OCI-LY7 (cell line): ENCODE measurements around the gene MAML3. TPM values are rescaled to one million over a fixed set of nuclear protein-coding genes. Genes with fewer than 3 reads are reported as not detected.

ENCODE experiments used
- BruUV-seq: library from RNA; stranded (reverse); fragments of 400-500 nt; replicated peaks from 2 replicates; lab custom pipeline; 2021; lab: Mats Ljungman, UMichigan
- CTCF ChIA-PET: fragments of 300-600 bp; sonication (Branson Sonifier 250); formaldehyde crosslinking; loops from one replicate; lab custom pipeline; 2022; ENCODE audit warnings: antibody characterized with exemption; ENCODE audit not compliant: unreplicated experiment; lab: Charles Lee
- POLR2A ChIA-PET: fragments of 300-600 bp; sonication (Branson Sonifier 250); formaldehyde crosslinking; loops from one replicate; lab custom pipeline; 2022; ENCODE audit warnings: antibody characterized with exemption; lab: Charles Lee
- DNase-seq: peaks from one replicate; pipeline ENCODE4 v3.0.0-alpha.2; 2015; ENCODE audit warnings: low spot score
- H2AFZ ChIP-seq: fragments of 200-600 bp; sonication (generic), shearing (Covaris generic); 2 replicates; pipeline ENCODE4 v1.6.1; 2014; ENCODE audit warnings: mild to moderate bottlenecking, antibody characterized with exemption, low read length, moderate library complexity
- H3K27ac ChIP-seq: fragments of 200-600 bp; sonication (generic); 2 replicates; pipeline ENCODE4 v1.5.1; 2014; ENCODE audit warnings: mixed run types, low read depth, mild to moderate bottlenecking, moderate library complexity, low read length, inconsistent platforms; ENCODE audit not compliant: poor library complexity, severe bottlenecking
- H3K36me3 ChIP-seq: fragments of 200-600 bp; sonication (generic); 2 replicates; pipeline ENCODE4 v1.6.1; 2014; ENCODE audit warnings: mild to moderate bottlenecking, antibody characterized with exemption, low read length, moderate library complexity, mixed read lengths; ENCODE audit not compliant: insufficient read depth
- H3K4me1 ChIP-seq: fragments of 200-600 bp; sonication (generic); 2 replicates; pipeline ENCODE4 v1.5.1; 2014; ENCODE audit warnings: mild to moderate bottlenecking, low read length; ENCODE audit not compliant: insufficient read depth, poor library complexity, severe bottlenecking
- H3K4me2 ChIP-seq: fragments of 200-600 bp; sonication (generic); 2 replicates; pipeline ENCODE4 v1.6.1; 2014; ENCODE audit warnings: mild to moderate bottlenecking, low read length
- H3K4me3 ChIP-seq: fragments of 200-600 bp; sonication (generic); 2 replicates; pipeline ENCODE4 v1.5.1; 2014; ENCODE audit warnings: mild to moderate bottlenecking, low read depth, low read length; ENCODE audit not compliant: poor library complexity, severe bottlenecking
- H3K79me2 ChIP-seq: fragments of 200-600 bp; sonication (generic); 2 replicates; pipeline ENCODE4 v1.6.1; 2016; ENCODE audit warnings: low read depth, mild to moderate bottlenecking, low read length, moderate library complexity, mixed read lengths; ENCODE audit not compliant: insufficient read depth
- H3K9me2 ChIP-seq: fragments of 200-600 bp; sonication (generic); 2 replicates; pipeline ENCODE4 v1.6.1; 2016; ENCODE audit warnings: mild to moderate bottlenecking, low read length, mixed read lengths; ENCODE audit not compliant: insufficient read depth
- H3K9me3 ChIP-seq: fragments of 200-600 bp; sonication (generic); 2 replicates; pipeline ENCODE4 v1.6.1; 2014; ENCODE audit warnings: mild to moderate bottlenecking, mixed run types, low read length, mixed read lengths
- H4K20me1 ChIP-seq: fragments of 200-600 bp; sonication (generic); 2 replicates; pipeline ENCODE4 v1.6.1; 2014; ENCODE audit warnings: mild to moderate bottlenecking, antibody characterized with exemption, low read length, moderate library complexity, mixed read lengths; ENCODE audit not compliant: insufficient read depth
- EZH2phosphoT487 ChIP-seq: fragments of 200-600 bp; sonication (generic); IDR thresholded peaks from 2 replicates; pipeline ENCODE4 v1.6.1; 2018; ENCODE audit warnings: low read depth, borderline replicate concordance, mild to moderate bottlenecking, mixed run types, antibody characterized with exemption, low read length, moderate library complexity, mixed read lengths
- intact Hi-C: fragments of 100-400 bp; cut with micrococcal nuclease; formaldehyde crosslinking; loops from one replicate; pipeline ENCODE4 v1.10.0; 2022; ENCODE audit not compliant: unreplicated experiment
- total RNA-seq, 2 experiments: library from RNA; depleted of rRNA in 1 of 2; stranded (reverse); fragments of >200 nt in 1 of 2; shearing (Covaris generic) in 1 of 2; gene quantifications; 2 replicates each; pipeline ENCODE4 v1.2.3, GENCODE V29; 2014 to 2022
- TF ChIP-seq, protein P1 (sequence below): fragments of 200-600 bp; sonication (generic); conservative IDR thresholded peaks from 2 replicates; pipeline ENCODE4 v1.5.1; 2014; ENCODE audit warnings: mild to moderate bottlenecking, antibody characterized with exemption, low read length, moderate library complexity, mixed read lengths

MAML3 gene
- total RNA-seq, 2 experiments from 2014 or later, result 0.80 to 1.2 TPM

DNA sequence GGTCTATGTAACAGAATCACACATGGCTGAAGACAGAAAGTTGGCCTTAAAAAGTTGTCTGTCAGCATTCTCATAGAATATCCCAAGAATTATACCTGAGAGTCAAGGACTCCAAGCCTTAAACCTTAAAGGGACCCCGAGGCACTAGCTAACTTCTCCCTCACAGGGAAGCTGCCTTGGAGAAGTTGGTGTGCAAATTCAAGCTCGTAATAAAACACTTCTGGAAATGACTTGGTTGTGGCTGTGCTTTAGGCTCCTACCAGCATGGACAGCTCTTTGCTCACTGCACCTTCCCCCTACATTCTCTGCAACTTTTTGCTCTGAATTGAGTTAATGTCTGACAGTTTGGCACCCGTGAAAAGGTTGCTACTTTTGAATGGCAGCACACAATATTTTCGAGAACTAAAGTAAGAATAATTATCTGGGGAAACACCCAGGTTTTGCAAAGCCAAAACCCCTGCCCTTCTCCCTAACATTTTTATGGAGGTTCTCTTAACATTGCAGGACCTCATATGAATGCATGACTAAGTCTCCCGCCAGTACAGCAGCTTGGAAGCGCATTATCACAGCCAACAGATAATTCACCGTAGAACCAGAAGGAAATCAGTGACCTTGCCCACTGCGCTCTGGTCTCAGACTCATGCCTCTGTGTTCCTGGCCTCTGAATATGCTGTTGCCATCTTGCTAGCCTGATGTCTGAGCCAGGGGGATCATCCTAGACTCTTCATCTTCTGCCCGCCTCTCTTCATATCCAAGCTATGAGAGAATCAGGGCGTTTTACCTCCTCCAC, 397.4 kb downstream of the MAML3 start:
- DNase-seq, result no peak
- no TSS peak for BruUV-seq
- CTCF ChIA-PET, result no interaction called here
- H3K4me3 ChIP-seq, result no peak overlapping the region
- intact Hi-C loops, result no loop called here
- H3K36me3 ChIP-seq, result no peaks in the 10 kb centered on the region
- no peaks in the 10 kb centered on the region for H3K9me3 ChIP-seq
- POLR2A ChIA-PET, result interaction anchor here (0.7 kb wide), 1 partner anchor 536 kb away, joined by 3 read pairs; no protein-coding TSS in a partner anchor
- peaks cover 3% of the 10 kb centered on the region for H3K4me1 ChIP-seq
- H2AFZ ChIP-seq, result no peak overlapping the region
- no peak overlapping the region for H3K27ac ChIP-seq
- no peaks in the 10 kb centered on the region for H4K20me1 ChIP-seq
- no peaks in the 10 kb centered on the region for H3K79me2 ChIP-seq
- no peak for TF ChIP-seq EZH2phosphoT487
- TF ChIP-seq, protein P1, sequence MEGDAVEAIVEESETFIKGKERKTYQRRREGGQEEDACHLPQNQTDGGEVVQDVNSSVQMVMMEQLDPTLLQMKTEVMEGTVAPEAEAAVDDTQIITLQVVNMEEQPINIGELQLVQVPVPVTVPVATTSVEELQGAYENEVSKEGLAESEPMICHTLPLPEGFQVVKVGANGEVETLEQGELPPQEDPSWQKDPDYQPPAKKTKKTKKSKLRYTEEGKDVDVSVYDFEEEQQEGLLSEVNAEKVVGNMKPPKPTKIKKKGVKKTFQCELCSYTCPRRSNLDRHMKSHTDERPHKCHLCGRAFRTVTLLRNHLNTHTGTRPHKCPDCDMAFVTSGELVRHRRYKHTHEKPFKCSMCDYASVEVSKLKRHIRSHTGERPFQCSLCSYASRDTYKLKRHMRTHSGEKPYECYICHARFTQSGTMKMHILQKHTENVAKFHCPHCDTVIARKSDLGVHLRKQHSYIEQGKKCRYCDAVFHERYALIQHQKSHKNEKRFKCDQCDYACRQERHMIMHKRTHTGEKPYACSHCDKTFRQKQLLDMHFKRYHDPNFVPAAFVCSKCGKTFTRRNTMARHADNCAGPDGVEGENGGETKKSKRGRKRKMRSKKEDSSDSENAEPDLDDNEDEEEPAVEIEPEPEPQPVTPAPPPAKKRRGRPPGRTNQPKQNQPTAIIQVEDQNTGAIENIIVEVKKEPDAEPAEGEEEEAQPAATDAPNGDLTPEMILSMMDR, result no peak
- H3K4me2 ChIP-seq, result no peak overlapping the region
- H3K9me2 ChIP-seq, result no peaks in the 10 kb centered on the region

DNA sequence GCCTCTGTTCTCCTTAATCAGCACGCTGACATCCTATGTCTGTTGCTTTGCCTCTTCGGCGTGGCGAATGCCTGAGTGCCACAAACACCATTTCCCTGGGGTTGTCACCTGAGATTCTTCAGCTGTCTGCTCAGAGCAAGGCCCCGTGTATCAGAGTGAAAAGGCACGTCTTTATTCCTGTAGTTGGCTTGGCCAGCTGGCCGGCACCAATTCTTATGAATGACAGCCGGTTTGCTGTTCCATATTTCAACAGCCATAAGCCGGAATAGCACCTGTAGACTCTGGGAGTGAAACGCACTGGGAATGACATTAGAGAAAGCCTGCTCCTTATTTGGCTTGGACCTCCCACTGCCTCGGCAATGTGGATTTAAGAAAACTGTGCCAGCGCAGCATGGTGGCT, 399.0 kb downstream of the MAML3 start:
- CTCF ChIA-PET, result no interaction called here
- POLR2A ChIA-PET, result no interaction called here

DNA sequence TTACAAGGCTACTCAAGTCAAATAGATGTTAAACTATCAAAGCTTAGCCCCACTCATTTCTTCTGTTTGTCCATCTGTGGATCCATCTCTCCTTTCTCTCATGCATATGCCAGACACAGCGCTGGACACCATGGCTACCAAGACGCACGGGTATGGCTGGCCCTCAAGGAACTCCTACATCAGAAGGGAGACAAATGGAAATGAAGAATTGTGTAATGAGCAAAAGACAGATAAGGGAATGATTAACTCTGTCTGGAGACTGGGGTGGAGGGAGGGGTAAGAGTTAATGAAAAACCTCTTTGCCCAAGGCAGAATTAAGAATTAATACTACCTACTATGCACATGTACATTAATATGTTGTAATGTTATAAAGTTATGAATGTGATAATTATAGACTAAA, 400.3 kb downstream of the MAML3 start:
- Histone ChIP-seq H3K9me2 (no peaks in the 10 kb centered on the region), H3K4me3 (no peak overlapping the region), H3K4me2 (no peak overlapping the region), H3K4me1 (no peaks in the 10 kb centered on the region), H2AFZ (no peak overlapping the region), H4K20me1 (no peaks in the 10 kb centered on the region), H3K79me2 (no peaks in the 10 kb centered on the region), H3K9me3 (no peaks in the 10 kb centered on the region), H3K36me3 (no peaks in the 10 kb centered on the region), H3K27ac (no peak overlapping the region)
- BruUV-seq, result no TSS peak
- ChIA-PET POLR2A (no interaction called here), CTCF (no interaction called here)
- intact Hi-C loops, result no loop called here
- TF ChIP-seq, protein P1, result no peak
- TF ChIP-seq EZH2phosphoT487, result no peak
- no peak for DNase-seq

More for the DNA sequence above, 399.0 kb downstream of the MAML3 start:
- no peak overlapping the region for H3K4me3 ChIP-seq
- H3K79me2 ChIP-seq, result no peaks in the 10 kb centered on the region
- H3K9me2 ChIP-seq, result no peaks in the 10 kb centered on the region
- TF ChIP-seq EZH2phosphoT487, result no peak
- TF ChIP-seq, protein P1, result no peak
- H3K36me3 ChIP-seq, result no peaks in the 10 kb centered on the region
- intact Hi-C loops, result no loop called here
- H3K9me3 ChIP-seq, result no peaks in the 10 kb centered on the region
- no peak for DNase-seq
- no peaks in the 10 kb centered on the region for H3K4me1 ChIP-seq
- no peak overlapping the region for H3K27ac ChIP-seq
- no peak overlapping the region for H3K4me2 ChIP-seq
- no TSS peak for BruUV-seq
- no peak overlapping the region for H2AFZ ChIP-seq
- H4K20me1 ChIP-seq, result no peaks in the 10 kb centered on the region
